Stimulated activated CD4-positive, alpha-beta T cell treated with anti-CD3 and anti-CD28 coated beads, Interleukin-2, amount 100 ng/mL, for 24 hours (primary cell): Measurements from ENCODE around the gene RGS14.

ENCODE experiments used
- DNase-seq, 2 donors: peaks; one replicate each; pipeline ENCODE4 v3.0.0-alpha.2; 2020

Gene RGS14

GRCh38 chr5:177383181-177383580, 25.5 kb downstream of the RGS14 start:
- no peak for DNase-seq

- DNase-seq: no peak
Measured at GRCh38 chr5:177384134-177384533, 26.4 kb downstream of the RGS14 start, which contains the start of gene SLC34A1. TSS of gene SLC34A1 (plus strand) at chr5:177384434. CDS start at chr5:177385742, 1,308 bp downstream.

- DNase-seq: no peak
Measured at GRCh38 chr5:177385720-177386119, 28.0 kb downstream of the RGS14 start.

GRCh38 chr5:177386542-177386941, 28.8 kb downstream of the RGS14 start:
- DNase-seq: no peak

- no peak for DNase-seq
Measured at GRCh38 chr5:177387405-177387804, 29.7 kb downstream of the RGS14 start.

GRCh38 chr5:177388521-177389052, 30.9 kb downstream of the RGS14 start:
- no peak for DNase-seq

- DNase-seq: peak; percentile 49 to 61
Measured at GRCh38 chr5:177389241-177390169, 31.8 kb downstream of the RGS14 start.

- peak; percentile 89 for DNase-seq
Measured at GRCh38 chr5:177390363-177391300, 32.9 kb downstream of the RGS14 start.

GRCh38 chr5:177392765-177393164, 35.0 kb downstream of the RGS14 start:
- no peak for DNase-seq

- DNase-seq: no peak
Measured at GRCh38 chr5:177393206-177393765, 35.6 kb downstream of the RGS14 start.

GRCh38 chr5:177393990-177394389, 36.3 kb downstream of the RGS14 start:
- DNase-seq: no peak

GRCh38 chr5:177396078-177396477, 38.4 kb downstream of the RGS14 start:
- no peak for DNase-seq

- DNase-seq: no peak
Measured at GRCh38 chr5:177396807-177397206, 39.1 kb downstream of the RGS14 start.

GRCh38 chr5:177397875-177398390, 40.2 kb downstream of the RGS14 start:
- no peak for DNase-seq

- DNase-seq: no peak
Measured at GRCh38 chr5:177399997-177400868, 42.5 kb downstream of the RGS14 start, which contains the start of gene PFN3. TSS of gene PFN3 (minus strand) at chr5:177400661. CDS start at chr5:177400576, 85 bp downstream.

GRCh38 chr5:177402271-177403043, 44.7 kb downstream of the RGS14 start:
- DNase-seq: peak; percentile 72 to 80

GRCh38 chr5:177403102-177403791, 45.5 kb downstream of the RGS14 start:
- peak; percentile 52 to 55 for DNase-seq

- DNase-seq: peak; percentile 85 to 87
Measured at GRCh38 chr5:177403792-177404640, 46.3 kb downstream of the RGS14 start.

- no peak for DNase-seq
Measured at GRCh38 chr5:177404641-177405179, 47.0 kb downstream of the RGS14 start.
